PC-3 (cell line): ENCODE results near the gene SOBP. TPM values are rescaled to one million over a fixed set of nuclear protein-coding genes. Genes with fewer than 3 reads are reported as not detected.

Source experiments
- ATAC-seq: fragments of 200-7000 bp; cut with Tn5 transposase; 2 replicates; pipeline ENCODE4 v1.9.1; 2020; ENCODE audit warnings: mild to moderate bottlenecking, moderate library complexity
- BruUV-seq: library from RNA; stranded (reverse); fragments of 400-500 nt; replicated peaks from 2 replicates; lab custom pipeline; 2021; lab: Mats Ljungman, UMichigan
- CTCF ChIA-PET: fragments of 300-600 bp; sonication (Branson Sonifier 250); formaldehyde crosslinking; loops from one replicate; lab custom pipeline; 2022; ENCODE audit warnings: antibody characterized with exemption; lab: Charles Lee
- POLR2A ChIA-PET: fragments of 300-600 bp; sonication (Branson Sonifier 250); formaldehyde crosslinking; loops from one replicate; lab custom pipeline; 2022; ENCODE audit warnings: antibody characterized with exemption; ENCODE audit not compliant: unreplicated experiment; lab: Charles Lee
- DNase-seq: peaks from one replicate; pipeline ENCODE4 v3.0.0-alpha.2; 2015
- H2AFZ ChIP-seq: fragments of 300-600 bp; sonication (generic); 2 replicates; pipeline ENCODE4 v1.6.0; 2016; ENCODE audit warnings: antibody characterized with exemption, low read length
- H3F3A ChIP-seq: fragments of 300-600 bp; sonication (generic); one replicate; pipeline ENCODE4 v1.6.0; 2017; ENCODE audit warnings: antibody characterized with exemption, low read length, control low read depth, mild to moderate bottlenecking; ENCODE audit not compliant: unreplicated experiment
- H3K27ac ChIP-seq: fragments of 300-600 bp; sonication (generic); 2 replicates; pipeline ENCODE4 v1.5.1; 2016; ENCODE audit warnings: mild to moderate bottlenecking, low read length
- H3K27me3 ChIP-seq: fragments of 300-600 bp; sonication (generic); 2 replicates; pipeline ENCODE4 v1.6.1; 2016; ENCODE audit warnings: low read length, mixed read lengths
- H3K36me3 ChIP-seq: fragments of 300-600 bp; sonication (generic); 2 replicates; pipeline ENCODE4 v1.6.1; 2016; ENCODE audit warnings: low read depth, mixed run types, low read length, mixed read lengths
- H3K4me1 ChIP-seq: fragments of 300-600 bp; sonication (generic); 2 replicates; pipeline ENCODE4 v1.5.1; 2016; ENCODE audit warnings: low read length; ENCODE audit not compliant: insufficient read depth
- H3K4me2 ChIP-seq: fragments of 300-600 bp; sonication (generic); 2 replicates; pipeline ENCODE4 v1.6.0; 2016; ENCODE audit warnings: low read length
- H3K4me3 ChIP-seq: fragments of 300-600 bp; sonication (generic); 2 replicates; pipeline ENCODE4 v1.5.1; 2016; ENCODE audit warnings: mild to moderate bottlenecking, low read length, mixed read lengths
- H3K79me2 ChIP-seq: fragments of 300-600 bp; sonication (generic); 2 replicates; pipeline ENCODE4 v1.6.1; 2017; ENCODE audit warnings: low read length, mixed read lengths
- H3K9ac ChIP-seq: fragments of 300-600 bp; sonication (generic); 2 replicates; pipeline ENCODE4 v1.6.0; 2016; ENCODE audit warnings: mild to moderate bottlenecking, low read length
- H3K9me2 ChIP-seq: fragments of 300-600 bp; sonication (generic); replicated peaks from 2 replicates; pipeline ENCODE4 v1.6.1; 2016; ENCODE audit warnings: mixed run types, low read length, mixed read lengths
- H3K9me3 ChIP-seq: fragments of 300-600 bp; sonication (generic); 2 replicates; pipeline ENCODE4 v1.6.1; 2016; ENCODE audit warnings: low read length, mixed read lengths
- H4K20me1 ChIP-seq: fragments of 300-600 bp; sonication (generic); 2 replicates; pipeline ENCODE4 v1.6.1; 2016; ENCODE audit warnings: low read length, mixed read lengths
- CTCF ChIP-seq: fragments of 300-600 bp; sonication (generic); conservative IDR thresholded peaks from 2 replicates; pipeline ENCODE4 v1.5.1; 2017; ENCODE audit warnings: antibody characterized with exemption, low read depth, mild to moderate bottlenecking, low read length
- EZH2 ChIP-seq: fragments of 300-600 bp; sonication (generic); IDR thresholded peaks from one replicate; pipeline ENCODE4 v1.6.1; 2017; ENCODE audit warnings: antibody characterized with exemption, mild to moderate bottlenecking, low read length; ENCODE audit not compliant: unreplicated experiment
- EZH2phosphoT487 ChIP-seq: fragments of 300-600 bp; sonication (generic); IDR thresholded peaks from 2 replicates; pipeline ENCODE4 v1.6.1; 2018; ENCODE audit warnings: mild to moderate bottlenecking, antibody characterized with exemption, low read length, borderline replicate concordance
- intact Hi-C: fragments of 100-400 bp; cut with micrococcal nuclease; formaldehyde crosslinking; loops from 2 replicates; pipeline ENCODE4 v1.9.0; 2023
- total RNA-seq: library from RNA; depleted of rRNA; stranded (reverse); fragments of >200 nt; gene quantifications from 2 replicates; pipeline ENCODE4 v1.2.3, GENCODE V29; 2014

The SOBP gene
- total RNA-seq, 1 experiment from 2014 or later = 0.15 TPM

DNA sequence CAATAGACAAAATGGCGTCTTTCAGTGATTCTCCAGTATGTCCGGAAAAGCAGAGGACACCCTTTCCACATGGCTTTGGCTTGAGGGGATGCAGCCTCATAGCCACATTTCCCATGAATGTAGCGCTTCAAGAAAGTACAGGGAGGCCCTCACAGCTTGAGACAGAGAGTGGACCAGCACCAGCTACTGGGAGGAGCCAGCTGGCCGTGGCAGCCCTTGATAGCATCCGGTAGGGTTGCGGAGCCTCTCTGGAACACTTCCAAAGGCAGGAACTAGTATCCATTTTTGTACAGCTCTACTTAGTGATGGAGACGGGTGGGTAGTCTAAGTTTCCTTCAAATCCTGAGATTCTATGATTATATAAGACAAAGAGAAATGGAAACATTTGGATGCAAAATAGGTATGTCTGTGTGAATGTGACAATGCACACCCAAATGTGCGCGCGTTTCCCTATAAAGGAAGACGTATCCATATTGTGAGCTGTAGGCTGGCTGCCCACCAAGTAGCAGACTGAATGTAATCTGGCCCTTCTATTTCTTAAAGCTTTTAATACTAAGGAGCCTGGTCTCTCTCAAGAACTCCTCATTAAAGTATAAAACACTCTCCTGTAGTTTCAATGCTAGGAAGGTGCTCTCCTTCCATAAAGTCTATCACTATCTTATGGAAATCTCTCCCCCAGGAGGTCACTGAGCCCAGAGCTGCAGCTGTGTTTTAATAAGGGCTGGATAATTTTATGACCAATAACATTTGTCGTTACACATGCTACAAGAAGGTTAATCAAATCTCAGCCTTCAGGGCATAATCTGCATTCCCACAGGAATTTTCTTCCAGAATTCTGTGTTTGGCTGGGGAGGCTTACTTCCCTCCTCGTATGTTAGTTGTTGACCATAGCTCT, 74.0 kb downstream of the SOBP start:
- Histone ChIP-seq H3F3A (no peaks in the 10 kb centered on the region), H3K9me2 (no peaks in the 10 kb centered on the region), H3K9ac (no peak overlapping the region), H3K27ac (no peak overlapping the region), H3K27me3 (peaks cover 72% of the 10 kb centered on the region), H2AFZ (no peak overlapping the region), H4K20me1 (no peaks in the 10 kb centered on the region), H3K36me3 (no peaks in the 10 kb centered on the region), H3K4me2 (no peak overlapping the region), H3K4me3 (no peak overlapping the region), H3K4me1 (no peaks in the 10 kb centered on the region), H3K79me2 (no peaks in the 10 kb centered on the region), H3K9me3 (no peaks in the 10 kb centered on the region)
- DNase-seq = no peak
- no peak for ATAC-seq
- TF ChIP-seq CTCF = no peak
- TF ChIP-seq EZH2phosphoT487 = no peak
- no peak for TF ChIP-seq EZH2
- intact Hi-C loops = no loop called here
- no TSS peak for BruUV-seq
- CTCF ChIA-PET = interaction anchor here (0.7 kb wide), 1 partner anchor 285 kb away, joined by 4 read pairs; no protein-coding TSS in a partner anchor
- POLR2A ChIA-PET = no interaction called here

DNA sequence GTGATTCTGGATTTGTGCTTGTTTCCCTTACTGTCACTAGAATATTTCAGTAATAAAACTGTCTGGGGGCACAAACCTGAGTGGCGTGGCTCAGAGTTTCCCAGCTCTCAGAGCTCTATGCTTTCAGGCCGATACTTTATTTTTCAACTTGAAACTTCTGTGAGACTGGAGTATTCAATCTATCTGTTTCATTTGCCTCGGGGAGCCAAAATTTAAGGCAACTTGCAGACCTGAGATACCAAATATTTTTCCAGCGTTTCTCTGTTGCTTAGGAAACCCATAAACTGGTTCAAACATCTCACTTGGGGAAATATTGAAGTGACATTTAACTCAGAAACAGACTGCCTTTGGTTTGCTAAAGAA, 74.7 kb downstream of the SOBP start:
- ChIA-PET CTCF (interaction anchor here (0.7 kb wide), 1 partner anchor 284 kb away, joined by 4 read pairs; no protein-coding TSS in a partner anchor), POLR2A (no interaction called here)
- H3K79me2 ChIP-seq = no peaks in the 10 kb centered on the region
- ATAC-seq = no peak
- no peaks in the 10 kb centered on the region for H3K4me1 ChIP-seq
- intact Hi-C loops = no loop called here
- H3F3A ChIP-seq = no peaks in the 10 kb centered on the region
- no TSS peak for BruUV-seq
- H3K4me3 ChIP-seq = no peak overlapping the region
- H3K27ac ChIP-seq = no peak overlapping the region
- no peak for DNase-seq
- H3K9ac ChIP-seq = no peak overlapping the region
- H3K9me2 ChIP-seq = no peaks in the 10 kb centered on the region
- H3K27me3 ChIP-seq = peaks cover 72% of the 10 kb centered on the region
- no peak overlapping the region for H2AFZ ChIP-seq
- no peaks in the 10 kb centered on the region for H4K20me1 ChIP-seq
- no peak for TF ChIP-seq CTCF
- no peak for TF ChIP-seq EZH2
- TF ChIP-seq EZH2phosphoT487 = no peak
- H3K36me3 ChIP-seq = no peaks in the 10 kb centered on the region
- H3K9me3 ChIP-seq = no peaks in the 10 kb centered on the region
- no peak overlapping the region for H3K4me2 ChIP-seq

- no TSS peak for BruUV-seq
- CTCF ChIA-PET = no interaction called here
- H3K36me3 ChIP-seq = no peaks in the 10 kb centered on the region
- no peak overlapping the region for H3K4me2 ChIP-seq
- no peaks in the 10 kb centered on the region for H3K79me2 ChIP-seq
- H3K4me1 ChIP-seq = no peaks in the 10 kb centered on the region
- no peaks in the 10 kb centered on the region for H4K20me1 ChIP-seq
- H3K4me3 ChIP-seq = no peak overlapping the region
- no peak overlapping the region for H3K27ac ChIP-seq
- H3K9me3 ChIP-seq = no peaks in the 10 kb centered on the region
- TF ChIP-seq EZH2 = no peak
- TF ChIP-seq CTCF = no peak
- TF ChIP-seq EZH2phosphoT487 = no peak
- DNase-seq = no peak
- intact Hi-C loops = no loop called here
- H3F3A ChIP-seq = no peaks in the 10 kb centered on the region
- POLR2A ChIA-PET = no interaction called here
- no peak overlapping the region for H2AFZ ChIP-seq
- H3K9me2 ChIP-seq = no peaks in the 10 kb centered on the region
- ATAC-seq = no peak
- peaks cover 72% of the 10 kb centered on the region for H3K27me3 ChIP-seq
- H3K9ac ChIP-seq = no peak overlapping the region
Observed at GRCh38 chr6:107565165-107565723, 75.3 kb downstream of the SOBP start.
